Fibroblast of lung (primary cell): ENCODE measurements around the gene SEMA5B.

Experiments used
- EZH2 ChIP-seq: IDR thresholded peaks from 2 replicates; pipeline ENCODE4 v1.5.1; 2012; ENCODE audit warnings: low read length, control low read depth, mild to moderate bottlenecking; ENCODE audit errors: missing control alignments
- TF ChIP-seq, protein P1 (sequence below), 2 donors: IDR thresholded peaks in 1 of 2; conservative IDR thresholded peaks in 1 of 2; 1 replicate in 1 of 2; 2 replicates in 1 of 2; pipeline ENCODE4 v1.5.1; 2011 to 2012; ENCODE audit warnings: low read length in 2 of 2, control low read depth in 1 of 2, inconsistent platforms in 1 of 2, low read depth in 1 of 2, mild to moderate bottlenecking in 1 of 2

DNA sequence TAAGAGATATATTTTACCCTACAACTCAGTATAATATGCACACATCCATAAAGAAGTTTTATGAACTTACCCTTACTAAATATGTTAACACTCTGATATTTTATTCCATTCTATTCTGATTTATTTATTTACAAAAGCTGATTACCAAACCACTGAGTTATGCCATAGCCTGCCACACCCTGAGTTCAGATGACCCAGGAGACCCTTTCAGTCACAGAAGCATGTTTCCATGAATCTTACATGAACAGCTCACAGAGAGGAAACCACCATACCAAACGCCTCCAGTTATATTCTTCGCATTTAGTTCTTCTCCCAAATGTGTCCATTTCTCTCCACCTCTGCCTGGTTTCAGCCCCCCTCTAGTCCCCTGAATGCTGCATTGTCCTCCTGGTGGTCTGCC, 103.5 kb downstream of the SEMA5B start:
- TF ChIP-seq, protein P1, sequence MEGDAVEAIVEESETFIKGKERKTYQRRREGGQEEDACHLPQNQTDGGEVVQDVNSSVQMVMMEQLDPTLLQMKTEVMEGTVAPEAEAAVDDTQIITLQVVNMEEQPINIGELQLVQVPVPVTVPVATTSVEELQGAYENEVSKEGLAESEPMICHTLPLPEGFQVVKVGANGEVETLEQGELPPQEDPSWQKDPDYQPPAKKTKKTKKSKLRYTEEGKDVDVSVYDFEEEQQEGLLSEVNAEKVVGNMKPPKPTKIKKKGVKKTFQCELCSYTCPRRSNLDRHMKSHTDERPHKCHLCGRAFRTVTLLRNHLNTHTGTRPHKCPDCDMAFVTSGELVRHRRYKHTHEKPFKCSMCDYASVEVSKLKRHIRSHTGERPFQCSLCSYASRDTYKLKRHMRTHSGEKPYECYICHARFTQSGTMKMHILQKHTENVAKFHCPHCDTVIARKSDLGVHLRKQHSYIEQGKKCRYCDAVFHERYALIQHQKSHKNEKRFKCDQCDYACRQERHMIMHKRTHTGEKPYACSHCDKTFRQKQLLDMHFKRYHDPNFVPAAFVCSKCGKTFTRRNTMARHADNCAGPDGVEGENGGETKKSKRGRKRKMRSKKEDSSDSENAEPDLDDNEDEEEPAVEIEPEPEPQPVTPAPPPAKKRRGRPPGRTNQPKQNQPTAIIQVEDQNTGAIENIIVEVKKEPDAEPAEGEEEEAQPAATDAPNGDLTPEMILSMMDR (conservative IDR thresholded peaks at IDR 0.05 in 1 of 2, IDR thresholded peaks at IDR 0.05 in 1 of 2; ENCODE audit: low read depth in 1 of 2, low read length in 2 of 2) = no peak
- TF ChIP-seq EZH2 = no peak
